HFFc6 (cell line): ENCODE results near the gene LUZP4. TPM values are rescaled to one million over a fixed set of nuclear protein-coding genes. Genes with fewer than 3 reads are reported as not detected.
"Not testable (repeated sequence)": the region's sequence is repeated elsewhere in the genome, so short reads cannot be mapped to it uniquely, and the experiment has no call there.

ENCODE experiments used
- DNase-seq: peaks from one replicate; pipeline ENCODE4 v3.0.0-alpha.2; 2018
- H3K27ac Mint-ChIP-seq: 2 replicates; pipeline ENCODE4 v1.8.0; 2020; ENCODE audit warnings: mild to moderate bottlenecking, mixed read lengths
- H3K27me3 Mint-ChIP-seq: 2 replicates; pipeline ENCODE4 v1.8.0; 2021; ENCODE audit warnings: mild to moderate bottlenecking, moderate library complexity, mixed read lengths; ENCODE audit not compliant: insufficient read depth
- H3K36me3 Mint-ChIP-seq: 2 replicates; pipeline ENCODE4 v1.8.0; 2021; ENCODE audit warnings: low read depth, mixed read lengths
- H3K4me1 Mint-ChIP-seq: 2 replicates; pipeline ENCODE4 v1.8.0; 2020; ENCODE audit warnings: low read depth, mixed read lengths
- H3K4me3 Mint-ChIP-seq: 2 replicates; pipeline ENCODE4 v1.8.0; 2020; ENCODE audit warnings: mild to moderate bottlenecking, moderate library complexity, mixed read lengths
- H3K9me3 Mint-ChIP-seq: 2 replicates; pipeline ENCODE4 v1.8.0; 2020; ENCODE audit warnings: mild to moderate bottlenecking, mixed read lengths
- total RNA-seq, 6 experiments: library from RNA; stranded (reverse); fragmentation: NEBNext Ultra II Directional; extraction: Animal tissue kit (Norgen Biotek cat#: 25700); gene quantifications; 2 replicates in 1 of 6; 3 replicates in 5 of 6; pipeline ENCODE4 v1.2.3, GENCODE V29; 2021
- TF ChIP-seq, protein P1 (sequence below): fragments of 200-600 bp; sonication (generic); IDR thresholded peaks from 2 replicates; pipeline ENCODE4 v1.5.0; 2021; ENCODE audit warnings: antibody characterized with exemption, mild to moderate bottlenecking

Gene LUZP4
- total RNA-seq, 6 experiments from 2014 or later = not detected

DNA sequence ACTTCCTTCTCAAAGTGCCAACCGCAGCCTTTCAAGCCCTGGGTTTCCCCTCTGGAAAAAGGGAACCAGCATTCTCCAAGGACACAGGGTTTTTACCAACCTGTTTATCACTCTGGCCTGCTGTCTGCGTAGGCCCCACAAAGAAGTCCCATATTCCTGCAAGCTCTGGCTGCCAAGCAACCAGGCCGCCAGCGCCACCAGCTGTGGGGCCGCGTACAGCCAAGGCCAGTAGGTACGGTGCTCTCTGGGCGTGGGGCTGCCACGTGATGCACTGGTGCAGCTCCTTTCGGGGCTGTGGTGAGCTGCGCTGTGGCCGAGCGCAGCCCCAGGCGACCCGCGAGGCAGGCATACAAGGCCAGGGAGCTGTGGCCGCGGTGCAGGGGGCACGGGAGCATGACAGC, 22.1 kb downstream of the LUZP4 start:
- TF ChIP-seq, protein P1, sequence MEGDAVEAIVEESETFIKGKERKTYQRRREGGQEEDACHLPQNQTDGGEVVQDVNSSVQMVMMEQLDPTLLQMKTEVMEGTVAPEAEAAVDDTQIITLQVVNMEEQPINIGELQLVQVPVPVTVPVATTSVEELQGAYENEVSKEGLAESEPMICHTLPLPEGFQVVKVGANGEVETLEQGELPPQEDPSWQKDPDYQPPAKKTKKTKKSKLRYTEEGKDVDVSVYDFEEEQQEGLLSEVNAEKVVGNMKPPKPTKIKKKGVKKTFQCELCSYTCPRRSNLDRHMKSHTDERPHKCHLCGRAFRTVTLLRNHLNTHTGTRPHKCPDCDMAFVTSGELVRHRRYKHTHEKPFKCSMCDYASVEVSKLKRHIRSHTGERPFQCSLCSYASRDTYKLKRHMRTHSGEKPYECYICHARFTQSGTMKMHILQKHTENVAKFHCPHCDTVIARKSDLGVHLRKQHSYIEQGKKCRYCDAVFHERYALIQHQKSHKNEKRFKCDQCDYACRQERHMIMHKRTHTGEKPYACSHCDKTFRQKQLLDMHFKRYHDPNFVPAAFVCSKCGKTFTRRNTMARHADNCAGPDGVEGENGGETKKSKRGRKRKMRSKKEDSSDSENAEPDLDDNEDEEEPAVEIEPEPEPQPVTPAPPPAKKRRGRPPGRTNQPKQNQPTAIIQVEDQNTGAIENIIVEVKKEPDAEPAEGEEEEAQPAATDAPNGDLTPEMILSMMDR = no peak
- Mint-ChIP-seq H3K4me1 (no peaks in the 10 kb centered on the region; the same call in 1 of the 2 replicates), H3K27me3 (peaks cover 1% of the 10 kb centered on the region; the same call in 1 of the 2 replicates), H3K27ac (no peak overlapping the region), H3K36me3 (no peaks in the 10 kb centered on the region), H3K9me3 (no peaks in the 10 kb centered on the region), H3K4me3 (no peak overlapping the region)
- no peak for DNase-seq

DNA sequence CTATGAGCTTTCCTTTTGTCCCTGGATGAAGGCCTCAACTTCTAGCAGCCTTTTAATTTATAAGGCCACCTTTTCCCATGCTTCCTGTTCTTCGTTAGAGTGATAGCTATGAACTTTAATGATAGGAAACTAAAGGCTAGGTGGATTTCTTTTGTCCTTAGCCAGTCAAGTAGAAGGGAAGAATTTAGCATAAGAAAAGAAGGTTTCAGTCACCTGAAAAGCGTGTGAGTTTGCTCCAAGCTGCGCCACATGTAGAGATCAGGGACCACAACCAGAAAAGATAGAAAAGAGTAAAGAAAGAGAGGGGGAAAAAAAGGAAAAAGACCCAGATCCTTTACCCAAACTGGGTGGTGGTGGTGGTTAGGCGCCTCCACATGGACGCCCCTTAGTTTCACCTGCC, 28.6 kb downstream of the LUZP4 start:
- no peak for DNase-seq
- TF ChIP-seq, protein P1 = no peak
- Mint-ChIP-seq H3K36me3 (no peaks in the 10 kb centered on the region), H3K9me3 (no peaks in the 10 kb centered on the region), H3K4me1 (no peaks in the 10 kb centered on the region; the same call in 1 of the 2 replicates), H3K27me3 (no peaks in the 10 kb centered on the region), H3K27ac (no peak overlapping the region), H3K4me3 (no peak overlapping the region)

DNA sequence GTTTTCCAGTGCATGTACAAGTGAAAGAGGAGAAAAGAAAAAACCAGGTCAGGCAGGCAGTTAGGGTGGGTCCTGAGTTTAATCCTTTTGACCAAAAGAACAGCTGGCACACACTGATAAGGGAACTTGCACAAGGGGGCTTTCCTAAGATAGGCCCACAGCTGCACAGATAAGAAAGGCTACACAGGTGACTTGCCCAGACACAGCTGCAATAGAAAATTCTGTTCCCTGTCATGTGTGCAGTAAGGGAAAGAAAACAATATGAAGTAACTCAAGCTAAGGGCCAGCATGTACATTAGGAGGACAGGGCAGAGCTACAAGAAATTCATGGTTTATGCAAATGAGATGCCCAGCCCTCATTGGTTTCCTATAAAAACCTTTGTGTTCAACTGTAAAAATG, 32.9 kb downstream of the LUZP4 start:
- Mint-ChIP-seq H3K27me3 (no peaks in the 10 kb centered on the region), H3K27ac (no peak overlapping the region), H3K4me1 (peaks cover 8% of the 10 kb centered on the region), H3K9me3 (no peaks in the 10 kb centered on the region), H3K4me3 (no peak overlapping the region), H3K36me3 (no peaks in the 10 kb centered on the region)
- TF ChIP-seq, protein P1 = no peak
- no peak for DNase-seq

DNA sequence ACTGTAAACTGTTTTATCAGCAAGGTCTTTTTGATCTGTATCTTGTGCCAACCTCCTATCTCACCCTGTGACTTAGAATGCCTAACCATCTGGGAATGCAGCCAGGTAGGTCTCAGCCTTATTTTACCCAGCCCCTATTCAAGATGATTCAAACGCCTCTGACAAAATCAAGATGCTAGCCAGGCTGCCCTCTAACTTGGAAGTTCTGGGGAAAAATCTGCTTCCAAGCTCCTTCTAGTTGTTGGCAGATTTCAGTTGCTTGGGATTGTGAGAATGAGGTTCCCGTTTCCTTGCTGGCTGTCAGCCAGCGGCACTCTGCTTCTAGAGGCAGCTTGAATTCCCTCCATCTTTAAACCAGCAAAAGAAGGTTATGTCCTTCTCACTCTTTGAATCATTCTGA, 34.7 kb downstream of the LUZP4 start:
- H3K4me1 Mint-ChIP-seq = peaks cover 8% of the 10 kb centered on the region
- no peak overlapping the region for H3K27ac Mint-ChIP-seq
- TF ChIP-seq, protein P1 = no peak
- H3K27me3 Mint-ChIP-seq = no peaks in the 10 kb centered on the region; the same call in 1 of the 2 replicates
- H3K36me3 Mint-ChIP-seq = no peaks in the 10 kb centered on the region
- H3K9me3 Mint-ChIP-seq = no peaks in the 10 kb centered on the region
- no peak overlapping the region for H3K4me3 Mint-ChIP-seq
- DNase-seq = no peak

DNA sequence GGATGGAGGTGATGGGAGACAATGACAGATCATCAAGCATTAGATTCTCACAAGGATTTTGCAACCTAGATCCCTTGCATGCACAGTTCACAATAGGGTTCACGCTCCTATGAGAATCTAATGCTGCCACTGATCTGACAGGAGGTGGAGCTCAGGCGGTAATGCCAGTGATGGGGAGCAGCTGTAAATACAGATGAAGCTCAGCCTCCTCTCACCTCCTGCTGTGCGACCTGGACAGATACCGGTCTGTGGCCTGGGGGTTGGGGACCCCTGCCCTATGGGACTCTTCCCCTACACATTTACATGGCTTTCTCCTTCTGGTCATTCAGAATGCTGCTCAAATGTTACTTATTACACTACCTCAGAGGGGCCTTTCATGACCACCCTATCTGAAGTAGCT, 39.8 kb downstream of the LUZP4 start:
- not testable (repeated sequence) for DNase-seq, H3K4me3 Mint-ChIP-seq, H3K27ac Mint-ChIP-seq, H3K36me3 Mint-ChIP-seq, H3K9me3 Mint-ChIP-seq, H3K27me3 Mint-ChIP-seq
- H3K4me1 Mint-ChIP-seq = peaks cover 12% of the 10 kb centered on the region

DNA sequence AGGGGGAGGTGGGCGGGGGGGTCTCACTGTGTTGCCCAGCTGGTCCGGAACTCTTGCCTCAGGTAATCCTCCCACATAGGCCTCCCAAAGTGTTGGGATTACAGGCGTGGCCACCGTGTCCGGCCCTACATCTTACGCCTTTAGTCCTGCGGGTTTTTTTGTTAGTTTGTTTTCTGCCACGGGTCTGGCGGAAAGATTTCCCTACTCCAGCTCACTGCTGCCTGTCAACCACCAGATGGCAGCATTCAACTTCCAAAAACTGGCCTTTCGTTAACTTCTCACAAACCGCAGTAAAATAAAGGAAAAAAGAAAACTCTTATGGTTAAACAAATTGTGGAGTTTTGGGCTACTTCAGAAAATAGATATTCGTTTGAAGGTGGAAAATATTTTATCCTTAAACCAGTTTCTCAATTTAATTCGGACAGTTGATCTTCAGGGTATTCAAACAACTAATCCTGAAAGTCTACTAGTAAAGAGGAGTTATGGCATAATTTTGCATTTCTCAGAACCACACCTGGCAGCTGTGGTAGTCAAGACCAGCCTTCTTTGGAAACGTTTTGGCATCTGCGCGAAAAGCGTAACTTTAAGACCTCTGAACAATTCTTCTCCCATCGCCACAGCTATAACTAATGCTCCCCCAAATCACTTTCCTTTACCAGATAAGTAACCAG, 41.1 kb downstream of the LUZP4 start:
- no peaks in the 10 kb centered on the region; the same call in 1 of the 2 replicates for H3K27me3 Mint-ChIP-seq
- no peaks in the 10 kb centered on the region for H3K36me3 Mint-ChIP-seq
- TF ChIP-seq, protein P1 = peak; percentile 85
- H3K4me3 Mint-ChIP-seq = peak overlapping the region; percentile 74
- no peaks in the 10 kb centered on the region for H3K9me3 Mint-ChIP-seq
- peak overlapping the region; percentile 31; the same call in 1 of the 2 replicates for H3K27ac Mint-ChIP-seq
- peaks cover 8% of the 10 kb centered on the region; the same call in 1 of the 2 replicates for H3K4me1 Mint-ChIP-seq
- DNase-seq = peak; percentile 40
